ENCODE measurements around the gene BRD7. TPM values are rescaled to one million over a fixed set of nuclear protein-coding genes. Genes with fewer than 3 reads are reported as not detected.

The BRD7 gene
- total and polyA plus RNA-seq, 10 of the 15 experiments (the other 5 are each of a cell fraction or from before 2014, with no cell fraction given): 16.9 to 74.7 (median 52.0) TPM

DNA sequence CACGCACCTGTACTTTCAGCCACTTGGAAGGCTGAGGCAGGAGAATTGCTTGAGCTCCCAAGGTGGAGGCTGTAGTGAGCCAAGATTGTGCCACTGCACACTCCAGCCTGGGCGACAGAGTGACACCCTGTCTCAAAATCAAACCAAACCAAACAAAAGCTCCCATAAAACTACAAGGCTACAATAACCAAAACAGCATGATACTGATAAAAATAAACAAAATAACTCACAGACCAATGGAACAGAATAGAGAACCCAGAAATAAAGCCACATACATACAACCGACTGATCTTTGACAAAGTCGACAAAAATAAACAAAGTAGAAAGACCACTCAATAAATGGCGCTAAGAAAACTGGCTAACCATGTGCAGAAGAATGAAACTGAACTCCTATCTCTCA is 37.2 kb downstream of the BRD7 start:
- H3K27ac ChIP-seq (ENCODE audit: control insufficient read depth, insufficient read depth): no peak overlapping the region
- no peaks in the 10 kb centered on the region for H4K20me1 ChIP-seq (ENCODE audit: control insufficient read depth, insufficient read depth)
- no peak for FAIRE-seq
- peaks cover 3% of the 10 kb centered on the region; the same call in 1 of the 2 replicates for H3K4me1 ChIP-seq (ENCODE audit: control insufficient read depth, insufficient read depth, low read length)
- no peak overlapping the region for H3K4me3 ChIP-seq
- no peaks in the 10 kb centered on the region for H3K9me3 ChIP-seq (replicated peaks; ENCODE audit: control insufficient read depth, insufficient read depth, low read length)
- ATAC-seq: no peak
- ChIA-PET RAD21 (ENCODE audit: unreplicated experiment) (no interaction called here), CTCF (no interaction called here), POLR2A (no interaction called here), SMC1A (ENCODE audit: uncharacterized antibody, unreplicated experiment) (interaction anchor here (1.8 kb wide), 1 partner anchor 28 kb away, joined by 7 read pairs; no protein-coding TSS in a partner anchor)
- no peak overlapping the region for H3K9ac ChIP-seq (ENCODE audit: control insufficient read depth, insufficient read depth, low read length)
- no TSS peak for BruUV-seq (replicated peaks)
- 87% methylated on average over 5 of the region's 5 CpGs for WGBS (ENCODE audit: insufficient coverage, insufficient replicate concordance, low lambda C conversion rate, missing lambda C conversion rate)
- H3K36me3 ChIP-seq (ENCODE audit: control insufficient read depth in 2 of 2, insufficient read depth in 2 of 2, low read length in 1 of 2): peaks cover 10 to 15% of the 10 kb centered on the region in 2 experiments; a peak in 3 of 4 replicates
- intact Hi-C loops (cut with micrococcal nuclease; ENCODE audit: unreplicated experiment) (no loop called here), in situ Hi-C loops (cut with MboI) (no loop called here)
- H2AFZ ChIP-seq (ENCODE audit: control insufficient read depth, low read depth, low read length): no peak overlapping the region
- no peaks in the 10 kb centered on the region for H3K79me2 ChIP-seq (ENCODE audit: control insufficient read depth, insufficient read depth, low read length)
- no peak overlapping the region for H3K4me2 ChIP-seq (ENCODE audit: control insufficient read depth, insufficient read depth)
- no peaks in the 10 kb centered on the region for H3K27me3 ChIP-seq (replicated peaks in 1 of 2; ENCODE audit: control insufficient read depth in 2 of 2, insufficient read depth in 2 of 2, low read length in 1 of 2)
- no peak for DNase-seq (ENCODE audit: low read depth, low spot score)
- TF ChIP-seq JUNB (IDR thresholded peaks at IDR 0.05) (no peak), ZNF274 (IDR thresholded peaks at IDR 0.05; ENCODE audit: insufficient read depth, insufficient read length) (no peak), SMAD1 (IDR thresholded peaks at IDR 0.05; ENCODE audit: low read depth, partially characterized antibody) (no peak), ZNF384 (IDR thresholded peaks at IDR 0.05; ENCODE audit: borderline replicate concordance, low read depth, low read length) (no peak), CREM (IDR thresholded peaks at IDR 0.05; ENCODE audit: low read depth) (no peak), NFXL1 (IDR thresholded peaks at IDR 0.05; ENCODE audit: borderline replicate concordance) (no peak)
- TF ChIP-seq, protein P1, sequence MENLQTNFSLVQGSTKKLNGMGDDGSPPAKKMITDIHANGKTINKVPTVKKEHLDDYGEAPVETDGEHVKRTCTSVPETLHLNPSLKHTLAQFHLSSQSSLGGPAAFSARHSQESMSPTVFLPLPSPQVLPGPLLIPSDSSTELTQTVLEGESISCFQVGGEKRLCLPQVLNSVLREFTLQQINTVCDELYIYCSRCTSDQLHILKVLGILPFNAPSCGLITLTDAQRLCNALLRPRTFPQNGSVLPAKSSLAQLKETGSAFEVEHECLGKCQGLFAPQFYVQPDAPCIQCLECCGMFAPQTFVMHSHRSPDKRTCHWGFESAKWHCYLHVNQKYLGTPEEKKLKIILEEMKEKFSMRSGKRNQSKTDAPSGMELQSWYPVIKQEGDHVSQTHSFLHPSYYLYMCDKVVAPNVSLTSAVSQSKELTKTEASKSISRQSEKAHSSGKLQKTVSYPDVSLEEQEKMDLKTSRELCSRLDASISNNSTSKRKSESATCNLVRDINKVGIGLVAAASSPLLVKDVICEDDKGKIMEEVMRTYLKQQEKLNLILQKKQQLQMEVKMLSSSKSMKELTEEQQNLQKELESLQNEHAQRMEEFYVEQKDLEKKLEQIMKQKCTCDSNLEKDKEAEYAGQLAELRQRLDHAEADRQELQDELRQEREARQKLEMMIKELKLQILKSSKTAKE (IDR thresholded peaks at IDR 0.05; ENCODE audit: low read depth, poor library complexity, severe bottlenecking): no peak
- TF ChIP-seq, protein P2, sequence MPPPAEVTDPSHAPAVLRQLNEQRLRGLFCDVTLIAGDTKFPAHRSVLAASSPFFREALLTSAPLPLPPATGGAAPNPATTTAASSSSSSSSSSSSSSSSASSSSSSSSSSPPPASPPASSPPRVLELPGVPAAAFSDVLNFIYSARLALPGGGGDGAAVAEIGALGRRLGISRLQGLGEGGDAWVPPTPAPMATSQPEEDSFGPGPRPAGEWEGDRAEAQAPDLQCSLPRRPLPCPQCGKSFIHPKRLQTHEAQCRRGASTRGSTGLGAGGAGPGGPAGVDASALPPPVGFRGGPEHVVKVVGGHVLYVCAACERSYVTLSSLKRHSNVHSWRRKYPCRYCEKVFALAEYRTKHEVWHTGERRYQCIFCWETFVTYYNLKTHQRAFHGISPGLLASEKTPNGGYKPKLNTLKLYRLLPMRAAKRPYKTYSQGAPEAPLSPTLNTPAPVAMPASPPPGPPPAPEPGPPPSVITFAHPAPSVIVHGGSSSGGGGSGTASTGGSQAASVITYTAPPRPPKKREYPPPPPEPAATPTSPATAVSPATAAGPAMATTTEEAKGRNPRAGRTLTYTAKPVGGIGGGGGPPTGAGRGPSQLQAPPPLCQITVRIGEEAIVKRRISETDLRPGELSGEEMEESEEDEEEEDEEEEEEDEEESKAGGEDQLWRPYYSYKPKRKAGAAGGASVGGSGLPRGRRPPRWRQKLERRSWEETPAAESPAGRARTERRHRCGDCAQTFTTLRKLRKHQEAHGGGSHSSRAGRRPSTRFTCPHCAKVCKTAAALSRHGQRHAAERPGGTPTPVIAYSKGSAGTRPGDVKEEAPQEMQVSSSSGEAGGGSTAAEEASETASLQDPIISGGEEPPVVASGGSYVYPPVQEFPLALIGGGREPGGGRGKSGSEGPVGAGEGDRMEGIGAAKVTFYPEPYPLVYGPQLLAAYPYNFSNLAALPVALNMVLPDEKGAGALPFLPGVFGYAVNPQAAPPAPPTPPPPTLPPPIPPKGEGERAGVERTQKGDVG (CRISPR knock-in tag; IDR thresholded peaks at IDR 0.05): no peak
- TF ChIP-seq, protein P3, sequence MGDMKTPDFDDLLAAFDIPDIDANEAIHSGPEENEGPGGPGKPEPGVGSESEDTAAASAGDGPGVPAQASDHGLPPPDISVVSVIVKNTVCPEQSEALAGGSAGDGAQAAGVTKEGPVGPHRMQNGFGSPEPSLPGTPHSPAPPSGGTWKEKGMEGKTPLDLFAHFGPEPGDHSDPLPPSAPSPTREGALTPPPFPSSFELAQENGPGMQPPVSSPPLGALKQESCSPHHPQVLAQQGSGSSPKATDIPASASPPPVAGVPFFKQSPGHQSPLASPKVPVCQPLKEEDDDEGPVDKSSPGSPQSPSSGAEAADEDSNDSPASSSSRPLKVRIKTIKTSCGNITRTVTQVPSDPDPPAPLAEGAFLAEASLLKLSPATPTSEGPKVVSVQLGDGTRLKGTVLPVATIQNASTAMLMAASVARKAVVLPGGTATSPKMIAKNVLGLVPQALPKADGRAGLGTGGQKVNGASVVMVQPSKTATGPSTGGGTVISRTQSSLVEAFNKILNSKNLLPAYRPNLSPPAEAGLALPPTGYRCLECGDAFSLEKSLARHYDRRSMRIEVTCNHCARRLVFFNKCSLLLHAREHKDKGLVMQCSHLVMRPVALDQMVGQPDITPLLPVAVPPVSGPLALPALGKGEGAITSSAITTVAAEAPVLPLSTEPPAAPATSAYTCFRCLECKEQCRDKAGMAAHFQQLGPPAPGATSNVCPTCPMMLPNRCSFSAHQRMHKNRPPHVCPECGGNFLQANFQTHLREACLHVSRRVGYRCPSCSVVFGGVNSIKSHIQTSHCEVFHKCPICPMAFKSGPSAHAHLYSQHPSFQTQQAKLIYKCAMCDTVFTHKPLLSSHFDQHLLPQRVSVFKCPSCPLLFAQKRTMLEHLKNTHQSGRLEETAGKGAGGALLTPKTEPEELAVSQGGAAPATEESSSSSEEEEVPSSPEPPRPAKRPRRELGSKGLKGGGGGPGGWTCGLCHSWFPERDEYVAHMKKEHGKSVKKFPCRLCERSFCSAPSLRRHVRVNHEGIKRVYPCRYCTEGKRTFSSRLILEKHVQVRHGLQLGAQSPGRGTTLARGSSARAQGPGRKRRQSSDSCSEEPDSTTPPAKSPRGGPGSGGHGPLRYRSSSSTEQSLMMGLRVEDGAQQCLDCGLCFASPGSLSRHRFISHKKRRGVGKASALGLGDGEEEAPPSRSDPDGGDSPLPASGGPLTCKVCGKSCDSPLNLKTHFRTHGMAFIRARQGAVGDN (IDR thresholded peaks at IDR 0.05): no peak
- TF ChIP-seq, protein P4, sequence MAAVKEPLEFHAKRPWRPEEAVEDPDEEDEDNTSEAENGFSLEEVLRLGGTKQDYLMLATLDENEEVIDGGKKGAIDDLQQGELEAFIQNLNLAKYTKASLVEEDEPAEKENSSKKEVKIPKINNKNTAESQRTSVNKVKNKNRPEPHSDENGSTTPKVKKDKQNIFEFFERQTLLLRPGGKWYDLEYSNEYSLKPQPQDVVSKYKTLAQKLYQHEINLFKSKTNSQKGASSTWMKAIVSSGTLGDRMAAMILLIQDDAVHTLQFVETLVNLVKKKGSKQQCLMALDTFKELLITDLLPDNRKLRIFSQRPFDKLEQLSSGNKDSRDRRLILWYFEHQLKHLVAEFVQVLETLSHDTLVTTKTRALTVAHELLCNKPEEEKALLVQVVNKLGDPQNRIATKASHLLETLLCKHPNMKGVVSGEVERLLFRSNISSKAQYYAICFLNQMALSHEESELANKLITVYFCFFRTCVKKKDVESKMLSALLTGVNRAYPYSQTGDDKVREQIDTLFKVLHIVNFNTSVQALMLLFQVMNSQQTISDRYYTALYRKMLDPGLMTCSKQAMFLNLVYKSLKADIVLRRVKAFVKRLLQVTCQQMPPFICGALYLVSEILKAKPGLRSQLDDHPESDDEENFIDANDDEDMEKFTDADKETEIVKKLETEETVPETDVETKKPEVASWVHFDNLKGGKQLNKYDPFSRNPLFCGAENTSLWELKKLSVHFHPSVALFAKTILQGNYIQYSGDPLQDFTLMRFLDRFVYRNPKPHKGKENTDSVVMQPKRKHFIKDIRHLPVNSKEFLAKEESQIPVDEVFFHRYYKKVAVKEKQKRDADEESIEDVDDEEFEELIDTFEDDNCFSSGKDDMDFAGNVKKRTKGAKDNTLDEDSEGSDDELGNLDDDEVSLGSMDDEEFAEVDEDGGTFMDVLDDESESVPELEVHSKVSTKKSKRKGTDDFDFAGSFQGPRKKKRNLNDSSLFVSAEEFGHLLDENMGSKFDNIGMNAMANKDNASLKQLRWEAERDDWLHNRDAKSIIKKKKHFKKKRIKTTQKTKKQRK (IDR thresholded peaks at IDR 0.05; ENCODE audit: low read depth, low read length): no peak

All from GM12878 (cell line).